SU-DHL-6 (cell line): ENCODE results near the gene TMEM108.

Experiments
- H2AFZ ChIP-seq: fragments of 200-600 bp; sonication (generic); 2 replicates; pipeline ENCODE4 v1.6.1; 2014; ENCODE audit warnings: low read depth, mild to moderate bottlenecking, moderate library complexity, mixed read lengths, antibody characterized with exemption, low read length; ENCODE audit not compliant: severe bottlenecking
- H3F3A ChIP-seq: fragments of 200-600 bp; shearing (Covaris generic); 2 replicates; pipeline ENCODE4 v1.6.0; 2016; ENCODE audit warnings: antibody characterized with exemption, mild to moderate bottlenecking; ENCODE audit not compliant: insufficient read depth
- H3K27ac ChIP-seq: fragments of 200-600 bp; sonication (generic); 2 replicates; pipeline ENCODE4 v1.5.1; 2016; ENCODE audit warnings: low read depth, mild to moderate bottlenecking, low read length, moderate library complexity, mixed read lengths
- H3K27me3 ChIP-seq: fragments of 200-600 bp; sonication (generic), shearing (Covaris generic); 2 replicates; pipeline ENCODE4 v1.6.0; 2014; ENCODE audit warnings: mild to moderate bottlenecking, low read length
- H3K36me3 ChIP-seq: fragments of 200-600 bp; sonication (generic); 2 replicates; pipeline ENCODE4 v1.6.1; 2014; ENCODE audit warnings: mild to moderate bottlenecking, low read length, mixed read lengths
- H3K4me2 ChIP-seq: fragments of 300-600, 200-600 bp; shearing (Covaris generic), sonication (generic); 2 replicates; pipeline ENCODE4 v1.6.0; 2014; ENCODE audit warnings: low read length, low read depth, mild to moderate bottlenecking; ENCODE audit not compliant: poor library complexity, severe bottlenecking
- H3K4me3 ChIP-seq: fragments of 200-600 bp; sonication (generic); 2 replicates; pipeline ENCODE4 v1.5.1; 2014; ENCODE audit warnings: antibody characterized with exemption, low read length, mild to moderate bottlenecking, mixed read lengths; ENCODE audit not compliant: insufficient read depth, poor library complexity, severe bottlenecking
- H3K79me2 ChIP-seq: fragments of 200-600 bp; sonication (generic); 2 replicates; pipeline ENCODE4 v1.6.1; 2014; ENCODE audit warnings: mild to moderate bottlenecking, low read length, moderate library complexity; ENCODE audit not compliant: insufficient read depth
- H3K9ac ChIP-seq: fragments of 200-600 bp; sonication (generic); 2 replicates; pipeline ENCODE4 v1.7.0; 2014; ENCODE audit warnings: mild to moderate bottlenecking, low read length
- H3K9me2 ChIP-seq: fragments of 200-600 bp; sonication (generic); replicated peaks from 2 replicates; pipeline ENCODE4 v1.6.1; 2014; ENCODE audit warnings: low read length; ENCODE audit not compliant: insufficient read depth
- H3K9me3 ChIP-seq: fragments of 200-600 bp; sonication (generic); 2 replicates; pipeline ENCODE4 v1.6.1; 2014; ENCODE audit warnings: low read length, mixed read lengths; ENCODE audit not compliant: insufficient read depth
- H4K20me1 ChIP-seq: fragments of 200-600 bp; sonication (generic); 2 replicates; pipeline ENCODE4 v1.6.1; 2014; ENCODE audit warnings: low read depth, mild to moderate bottlenecking, antibody characterized with exemption, low read length, moderate library complexity, mixed read lengths
- EZH2phosphoT487 ChIP-seq: fragments of 200-600 bp; sonication (generic), shearing (Covaris generic); conservative IDR thresholded peaks from 2 replicates; pipeline ENCODE4 v1.6.1; 2018; ENCODE audit warnings: mild to moderate bottlenecking, antibody characterized with exemption, low read length, moderate library complexity, mixed read lengths
- TF ChIP-seq, protein P1 (sequence below): fragments of 200-600 bp; sonication (generic); IDR thresholded peaks from one replicate; pipeline ENCODE4 v1.5.1; 2017; ENCODE audit warnings: antibody characterized with exemption, mild to moderate bottlenecking, low read length, moderate library complexity; ENCODE audit not compliant: insufficient read depth, poor library complexity, severe bottlenecking

Gene TMEM108

GRCh38 chr3:133393204-133393603 lies 355.0 kb downstream of the TMEM108 start:
- TF ChIP-seq, protein P1, sequence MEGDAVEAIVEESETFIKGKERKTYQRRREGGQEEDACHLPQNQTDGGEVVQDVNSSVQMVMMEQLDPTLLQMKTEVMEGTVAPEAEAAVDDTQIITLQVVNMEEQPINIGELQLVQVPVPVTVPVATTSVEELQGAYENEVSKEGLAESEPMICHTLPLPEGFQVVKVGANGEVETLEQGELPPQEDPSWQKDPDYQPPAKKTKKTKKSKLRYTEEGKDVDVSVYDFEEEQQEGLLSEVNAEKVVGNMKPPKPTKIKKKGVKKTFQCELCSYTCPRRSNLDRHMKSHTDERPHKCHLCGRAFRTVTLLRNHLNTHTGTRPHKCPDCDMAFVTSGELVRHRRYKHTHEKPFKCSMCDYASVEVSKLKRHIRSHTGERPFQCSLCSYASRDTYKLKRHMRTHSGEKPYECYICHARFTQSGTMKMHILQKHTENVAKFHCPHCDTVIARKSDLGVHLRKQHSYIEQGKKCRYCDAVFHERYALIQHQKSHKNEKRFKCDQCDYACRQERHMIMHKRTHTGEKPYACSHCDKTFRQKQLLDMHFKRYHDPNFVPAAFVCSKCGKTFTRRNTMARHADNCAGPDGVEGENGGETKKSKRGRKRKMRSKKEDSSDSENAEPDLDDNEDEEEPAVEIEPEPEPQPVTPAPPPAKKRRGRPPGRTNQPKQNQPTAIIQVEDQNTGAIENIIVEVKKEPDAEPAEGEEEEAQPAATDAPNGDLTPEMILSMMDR, result no peak
- no peak for TF ChIP-seq EZH2phosphoT487

GRCh38 chr3:133393691-133394474 lies 355.7 kb downstream of the TMEM108 start:
- H3K9me2 ChIP-seq, result no peaks in the 10 kb centered on the region
- no peak overlapping the region for H3K4me3 ChIP-seq
- H3K4me2 ChIP-seq, result no peak overlapping the region
- no peaks in the 10 kb centered on the region for H3K27me3 ChIP-seq
- no peak overlapping the region for H2AFZ ChIP-seq
- H3K36me3 ChIP-seq, result no peaks in the 10 kb centered on the region
- no peak overlapping the region for H3K9ac ChIP-seq
- no peaks in the 10 kb centered on the region for H3K79me2 ChIP-seq
- H3K27ac ChIP-seq, result no peak overlapping the region
- no peak for TF ChIP-seq EZH2phosphoT487
- TF ChIP-seq, protein P1, result no peak
- H3K9me3 ChIP-seq, result no peaks in the 10 kb centered on the region
- H3F3A ChIP-seq, result no peaks in the 10 kb centered on the region
- no peaks in the 10 kb centered on the region for H4K20me1 ChIP-seq

More at GRCh38 chr3:133393204-133393603, 355.0 kb downstream of the TMEM108 start:
- H3K27me3 ChIP-seq, result no peaks in the 10 kb centered on the region
- no peak overlapping the region for H2AFZ ChIP-seq
- H4K20me1 ChIP-seq, result no peaks in the 10 kb centered on the region
- no peak overlapping the region for H3K4me3 ChIP-seq
- no peaks in the 10 kb centered on the region for H3K79me2 ChIP-seq
- H3K9me2 ChIP-seq, result no peaks in the 10 kb centered on the region
- H3F3A ChIP-seq, result no peaks in the 10 kb centered on the region
- H3K4me2 ChIP-seq, result no peak overlapping the region
- H3K27ac ChIP-seq, result no peak overlapping the region
- no peaks in the 10 kb centered on the region for H3K9me3 ChIP-seq
- no peak overlapping the region for H3K9ac ChIP-seq
- H3K36me3 ChIP-seq, result no peaks in the 10 kb centered on the region

DNA sequence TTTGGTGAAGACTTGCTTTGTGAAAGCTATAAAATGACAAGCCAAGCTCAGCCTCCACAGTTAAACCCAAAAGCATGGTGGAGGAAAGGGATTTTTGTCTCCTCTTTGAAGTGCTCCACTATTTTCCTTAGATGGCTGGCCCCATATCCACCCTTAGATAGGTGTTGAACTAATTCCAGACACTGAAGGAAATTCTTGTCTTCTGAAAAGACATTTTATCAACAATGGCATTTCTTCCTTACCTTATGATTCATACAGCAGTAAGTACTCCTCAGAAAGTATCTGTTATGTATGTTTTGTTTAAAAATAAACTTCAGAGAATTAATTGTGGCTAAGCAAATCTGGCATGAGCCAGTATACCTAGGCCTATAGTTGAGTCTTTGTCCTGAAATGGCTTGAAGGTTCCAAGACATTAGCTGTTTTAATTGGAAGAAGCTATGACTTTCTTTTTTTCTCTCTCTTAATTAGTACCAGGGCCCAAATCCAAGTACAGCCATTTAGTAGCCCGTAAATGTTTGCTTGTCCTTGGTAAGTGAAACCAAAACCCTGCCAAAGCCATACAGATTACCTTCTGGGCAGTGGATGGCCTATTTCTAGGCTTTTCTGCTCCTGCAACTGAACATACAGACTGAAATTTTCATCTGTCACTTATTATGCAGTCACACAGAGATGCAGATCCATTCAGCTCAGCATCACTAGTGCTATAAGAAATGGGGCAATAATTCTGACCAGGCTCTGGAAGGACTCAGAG lies 356.5 kb downstream of the TMEM108 start:
- no peaks in the 10 kb centered on the region for H3K79me2 ChIP-seq
- no peaks in the 10 kb centered on the region for H3K36me3 ChIP-seq
- H3K4me3 ChIP-seq, result no peak overlapping the region
- no peaks in the 10 kb centered on the region for H4K20me1 ChIP-seq
- no peak overlapping the region for H3K27ac ChIP-seq
- H3K27me3 ChIP-seq, result no peaks in the 10 kb centered on the region
- no peak overlapping the region for H2AFZ ChIP-seq
- no peaks in the 10 kb centered on the region for H3K9me2 ChIP-seq
- TF ChIP-seq, protein P1, result no peak
- no peak for TF ChIP-seq EZH2phosphoT487
- H3F3A ChIP-seq, result no peaks in the 10 kb centered on the region
- no peaks in the 10 kb centered on the region for H3K9me3 ChIP-seq
- no peak overlapping the region for H3K9ac ChIP-seq
- H3K4me2 ChIP-seq, result no peak overlapping the region
